ENCODE measurements around the gene HIVEP3. TPM values are rescaled to one million over a fixed set of nuclear protein-coding genes. Genes with fewer than 3 reads are reported as not detected.

HIVEP3 gene
- total RNA-seq, 4 donors from 2014 or later, result 4.6 to 8.3 (median 6.5) TPM

DNA sequence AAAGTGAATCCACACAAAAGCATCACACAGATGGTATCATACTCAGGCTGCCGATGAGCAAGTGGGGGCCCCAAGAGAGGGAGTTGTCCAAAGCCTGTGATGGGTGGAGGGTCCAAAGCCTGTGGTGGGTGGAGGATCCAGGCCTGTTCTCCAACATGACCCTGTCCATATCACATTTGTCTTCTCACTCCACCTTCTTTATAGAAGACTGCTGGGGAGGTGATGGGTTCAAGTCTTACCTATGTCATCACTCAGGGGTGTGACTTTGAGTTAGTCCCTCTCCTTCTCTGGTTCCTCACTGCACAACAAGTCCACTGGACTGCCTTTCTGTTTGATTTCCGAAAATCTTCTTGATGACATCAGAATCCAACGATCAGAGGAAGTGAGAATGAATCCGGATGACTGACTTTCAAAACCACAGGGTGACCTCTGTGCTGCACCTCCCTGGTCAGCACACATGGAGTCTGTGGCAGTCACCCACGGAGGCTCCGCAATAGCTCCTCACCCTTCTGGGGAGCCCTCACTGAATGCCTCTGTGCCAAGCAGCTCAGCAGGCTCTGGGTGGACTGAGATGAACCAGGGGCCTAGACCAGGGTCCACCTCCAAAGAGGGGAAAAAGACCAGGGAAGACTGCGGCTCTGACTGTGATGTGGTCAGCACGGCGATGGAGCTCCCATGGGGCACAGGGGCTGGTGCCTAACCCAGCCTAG lies 166.8 kb downstream of the HIVEP3 start:
- Histone ChIP-seq H3K9me3 (no peaks in the 10 kb centered on the region), H3K27me3 (no peaks in the 10 kb centered on the region), H3K4me3 (no peak overlapping the region), H3K4me1 (peaks cover 0 to 13% (median 2%) of the 10 kb centered on the region in 4 donors), H3K27ac (peak overlapping the region in 1 of 4 donors; percentile 38), H3K36me3 (no peaks in the 10 kb centered on the region)
- TF ChIP-seq POLR2A (IDR thresholded peaks at IDR 0.05), result no peak
- TF ChIP-seq, protein P1, sequence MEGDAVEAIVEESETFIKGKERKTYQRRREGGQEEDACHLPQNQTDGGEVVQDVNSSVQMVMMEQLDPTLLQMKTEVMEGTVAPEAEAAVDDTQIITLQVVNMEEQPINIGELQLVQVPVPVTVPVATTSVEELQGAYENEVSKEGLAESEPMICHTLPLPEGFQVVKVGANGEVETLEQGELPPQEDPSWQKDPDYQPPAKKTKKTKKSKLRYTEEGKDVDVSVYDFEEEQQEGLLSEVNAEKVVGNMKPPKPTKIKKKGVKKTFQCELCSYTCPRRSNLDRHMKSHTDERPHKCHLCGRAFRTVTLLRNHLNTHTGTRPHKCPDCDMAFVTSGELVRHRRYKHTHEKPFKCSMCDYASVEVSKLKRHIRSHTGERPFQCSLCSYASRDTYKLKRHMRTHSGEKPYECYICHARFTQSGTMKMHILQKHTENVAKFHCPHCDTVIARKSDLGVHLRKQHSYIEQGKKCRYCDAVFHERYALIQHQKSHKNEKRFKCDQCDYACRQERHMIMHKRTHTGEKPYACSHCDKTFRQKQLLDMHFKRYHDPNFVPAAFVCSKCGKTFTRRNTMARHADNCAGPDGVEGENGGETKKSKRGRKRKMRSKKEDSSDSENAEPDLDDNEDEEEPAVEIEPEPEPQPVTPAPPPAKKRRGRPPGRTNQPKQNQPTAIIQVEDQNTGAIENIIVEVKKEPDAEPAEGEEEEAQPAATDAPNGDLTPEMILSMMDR (IDR thresholded peaks at IDR 0.05), result no peak
- DNase-seq, result no peak

DNA sequence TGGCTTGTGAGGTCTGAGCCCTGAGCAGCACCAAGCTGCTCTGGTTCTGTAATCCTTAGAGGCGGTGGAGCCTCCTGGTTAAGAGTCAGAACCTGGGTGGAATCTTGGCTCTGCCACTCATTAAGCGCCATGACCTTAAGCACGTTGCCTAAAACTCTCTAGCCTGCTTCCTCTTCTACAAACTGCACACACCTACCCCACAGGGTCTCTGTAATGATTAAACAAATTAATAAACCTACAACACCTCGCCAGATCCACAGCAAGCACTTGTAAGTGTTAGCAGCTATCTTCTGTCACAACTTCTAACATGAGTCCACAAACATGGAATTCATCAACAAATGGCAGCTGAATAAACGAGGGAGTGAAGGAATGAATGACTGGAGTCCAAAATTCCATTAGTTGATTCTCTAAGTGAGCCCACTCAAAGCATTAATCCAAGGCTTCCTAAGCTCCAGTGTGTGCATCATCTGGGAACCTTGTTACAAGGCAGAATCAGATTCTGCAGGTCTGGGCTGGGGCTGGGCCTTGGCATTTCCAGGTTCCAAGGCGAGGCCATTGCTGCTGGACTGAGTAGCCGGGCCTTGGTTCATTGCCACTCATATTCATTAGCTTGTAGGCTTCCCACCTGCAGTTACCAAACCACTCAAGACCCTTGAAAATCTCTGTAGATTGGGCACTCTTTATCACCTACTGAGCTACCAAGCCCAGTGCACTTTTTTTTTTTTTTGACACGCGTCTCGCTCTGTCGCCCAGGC lies 168.6 kb downstream of the HIVEP3 start:
- no peaks in the 10 kb centered on the region for H3K9me3 ChIP-seq
- no peak overlapping the region for H3K27ac ChIP-seq
- H3K36me3 ChIP-seq, result no peaks in the 10 kb centered on the region
- no peak for TF ChIP-seq POLR2A (IDR thresholded peaks at IDR 0.05)
- peaks cover 0 to 13% (median 2%) of the 10 kb centered on the region in 4 donors for H3K4me1 ChIP-seq
- no peak for DNase-seq
- H3K27me3 ChIP-seq, result no peaks in the 10 kb centered on the region
- H3K4me3 ChIP-seq, result no peak overlapping the region

DNA sequence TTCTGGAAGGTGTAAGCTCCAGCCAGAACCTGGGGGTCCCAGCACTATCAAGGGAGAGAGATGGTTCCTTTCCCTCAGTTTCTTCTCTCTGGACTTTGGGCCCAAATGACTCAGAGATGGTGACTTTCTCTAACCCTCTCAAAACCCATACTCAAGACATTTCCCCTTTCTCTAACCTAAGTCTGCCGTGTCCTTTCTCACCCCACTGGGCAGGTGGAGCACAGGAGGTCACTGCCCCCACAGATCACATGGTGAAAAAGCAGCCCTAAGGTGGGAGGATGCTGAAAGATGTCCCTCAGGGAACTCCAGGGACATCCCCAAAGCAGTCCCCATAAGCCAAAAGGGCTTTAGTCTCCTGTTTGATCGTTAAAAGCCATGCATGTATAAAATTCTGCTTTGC lies 173.7 kb downstream of the HIVEP3 start:
- H3K4me1 ChIP-seq, result peaks cover 0 to 10% (median 5%) of the 10 kb centered on the region in 4 donors
- H3K27ac ChIP-seq, result no peak overlapping the region
- no peaks in the 10 kb centered on the region for H3K9me3 ChIP-seq
- H3K27me3 ChIP-seq, result no peaks in the 10 kb centered on the region
- H3K4me3 ChIP-seq, result no peak overlapping the region
- H3K36me3 ChIP-seq, result no peaks in the 10 kb centered on the region
- DNase-seq, result no peak
- TF ChIP-seq, protein P1 (IDR thresholded peaks at IDR 0.05), result no peak
- TF ChIP-seq POLR2A (IDR thresholded peaks at IDR 0.05), result no peak

DNA sequence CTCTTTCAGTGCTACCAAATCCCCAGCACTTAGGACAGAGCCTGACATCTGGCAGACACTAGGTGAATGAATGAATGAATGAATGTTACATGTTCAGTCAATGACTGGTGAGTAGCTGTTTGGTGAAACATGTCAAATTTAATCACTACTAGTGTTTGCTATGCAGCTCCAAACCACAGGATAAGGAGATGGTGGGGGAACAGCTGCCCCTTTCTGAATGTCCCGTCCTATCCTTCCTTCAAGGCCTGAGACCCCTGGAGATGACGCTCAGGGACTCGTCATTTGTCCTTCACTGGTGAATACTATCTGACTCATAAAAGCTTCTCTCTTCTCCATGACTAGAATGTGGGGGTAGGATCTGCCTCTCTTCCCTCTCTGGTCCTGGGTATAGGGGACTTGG lies 175.4 kb downstream of the HIVEP3 start:
- Histone ChIP-seq H3K9me3 (no peaks in the 10 kb centered on the region), H3K4me3 (no peak overlapping the region), H3K4me1 (peaks cover 0 to 26% (median 12%) of the 10 kb centered on the region in 4 donors), H3K36me3 (no peaks in the 10 kb centered on the region), H3K27ac (no peak overlapping the region), H3K27me3 (no peaks in the 10 kb centered on the region)
- DNase-seq, result no peak
- TF ChIP-seq POLR2A (IDR thresholded peaks at IDR 0.05), result no peak
- TF ChIP-seq, protein P1 (IDR thresholded peaks at IDR 0.05), result no peak

DNA sequence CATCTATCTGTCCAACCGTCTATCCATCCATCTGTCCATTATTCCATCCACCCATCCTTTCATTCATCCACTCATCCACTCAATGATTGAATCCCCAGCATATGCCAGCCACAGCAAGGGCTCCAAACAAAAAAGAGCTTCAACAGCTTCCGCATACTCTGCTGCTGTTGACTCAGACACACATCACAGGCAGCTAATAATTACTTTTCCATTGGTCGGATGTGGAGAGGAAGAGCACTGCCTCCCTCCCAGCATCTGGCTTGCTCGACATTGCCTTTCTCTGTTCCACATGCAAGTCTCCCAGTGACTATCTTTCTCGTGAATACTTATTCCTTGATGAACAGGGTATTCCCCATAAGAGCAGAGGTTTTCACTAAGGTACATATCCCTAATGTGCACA lies 176.5 kb downstream of the HIVEP3 start:
- Histone ChIP-seq H3K4me1 (peaks cover 0 to 27% (median 13%) of the 10 kb centered on the region in 4 donors), H3K36me3 (no peaks in the 10 kb centered on the region), H3K27ac (no peak overlapping the region), H3K9me3 (no peaks in the 10 kb centered on the region), H3K4me3 (no peak overlapping the region), H3K27me3 (no peaks in the 10 kb centered on the region)
- TF ChIP-seq, protein P1 (IDR thresholded peaks at IDR 0.05), result no peak
- no peak for TF ChIP-seq POLR2A (IDR thresholded peaks at IDR 0.05)
- no peak for DNase-seq

DNA sequence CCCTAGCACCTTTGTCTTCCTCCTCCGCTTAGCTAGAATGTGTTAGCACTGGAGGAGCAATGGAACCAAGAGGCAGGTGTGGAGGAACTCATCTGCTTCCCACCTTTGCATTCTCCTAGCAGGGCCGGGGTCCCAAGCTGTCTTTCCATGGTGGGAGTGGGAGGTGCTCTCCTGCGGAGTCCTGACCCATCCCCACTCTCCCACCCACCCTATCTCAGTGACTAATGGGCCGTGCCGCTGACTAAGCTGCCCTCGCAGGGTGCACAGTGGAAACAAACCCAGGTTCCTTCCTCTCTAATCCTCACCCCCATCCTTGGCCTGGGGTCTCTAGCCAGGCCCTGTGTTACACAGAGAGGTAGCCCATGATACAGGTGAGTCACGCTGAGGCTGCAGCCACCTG lies 177.5 kb downstream of the HIVEP3 start:
- H3K4me3 ChIP-seq, result no peak overlapping the region
- H3K9me3 ChIP-seq, result no peaks in the 10 kb centered on the region
- no peaks in the 10 kb centered on the region for H3K27me3 ChIP-seq
- no peak for DNase-seq
- H3K36me3 ChIP-seq, result no peaks in the 10 kb centered on the region
- H3K4me1 ChIP-seq, result peaks cover 0 to 27% (median 13%) of the 10 kb centered on the region in 4 donors
- TF ChIP-seq, protein P1 (IDR thresholded peaks at IDR 0.05), result no peak
- no peak for TF ChIP-seq POLR2A (IDR thresholded peaks at IDR 0.05)
- H3K27ac ChIP-seq, result no peak overlapping the region
